Measurements from ENCODE around the gene TECR. TPM values are rescaled to one million over a fixed set of nuclear protein-coding genes. Genes with fewer than 3 reads are reported as not detected.
"Not testable (repeated sequence)": the region's sequence is repeated elsewhere in the genome, so short reads cannot be mapped to it uniquely, and the experiment has no call there.

Gene TECR
- total and polyA plus RNA-seq, 7 donors: 77.8 to 209 (median 136) TPM

- H3K27ac ChIP-seq: peak overlapping the region; percentile 37
- no peak for ATAC-seq
- H3K27me3 ChIP-seq (ENCODE audit: insufficient read depth in 3 of 3, low read length in 2 of 3): no peaks in the 10 kb centered on the region
- no peak overlapping the region for H3K4me3 ChIP-seq
- H3K9me3 ChIP-seq: no peaks in the 10 kb centered on the region
- TF ChIP-seq, protein P1, sequence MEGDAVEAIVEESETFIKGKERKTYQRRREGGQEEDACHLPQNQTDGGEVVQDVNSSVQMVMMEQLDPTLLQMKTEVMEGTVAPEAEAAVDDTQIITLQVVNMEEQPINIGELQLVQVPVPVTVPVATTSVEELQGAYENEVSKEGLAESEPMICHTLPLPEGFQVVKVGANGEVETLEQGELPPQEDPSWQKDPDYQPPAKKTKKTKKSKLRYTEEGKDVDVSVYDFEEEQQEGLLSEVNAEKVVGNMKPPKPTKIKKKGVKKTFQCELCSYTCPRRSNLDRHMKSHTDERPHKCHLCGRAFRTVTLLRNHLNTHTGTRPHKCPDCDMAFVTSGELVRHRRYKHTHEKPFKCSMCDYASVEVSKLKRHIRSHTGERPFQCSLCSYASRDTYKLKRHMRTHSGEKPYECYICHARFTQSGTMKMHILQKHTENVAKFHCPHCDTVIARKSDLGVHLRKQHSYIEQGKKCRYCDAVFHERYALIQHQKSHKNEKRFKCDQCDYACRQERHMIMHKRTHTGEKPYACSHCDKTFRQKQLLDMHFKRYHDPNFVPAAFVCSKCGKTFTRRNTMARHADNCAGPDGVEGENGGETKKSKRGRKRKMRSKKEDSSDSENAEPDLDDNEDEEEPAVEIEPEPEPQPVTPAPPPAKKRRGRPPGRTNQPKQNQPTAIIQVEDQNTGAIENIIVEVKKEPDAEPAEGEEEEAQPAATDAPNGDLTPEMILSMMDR (IDR thresholded peaks at IDR 0.05): no peak
- 29 to 43% (median 38%) methylated on average over 6 of the region's 6 CpGs for WGBS, 3 donors
- H3K36me3 ChIP-seq (ENCODE audit: insufficient read depth in 1 of 2, low read depth in 1 of 2): no peaks in the 10 kb centered on the region
- peak in 1 of 2 donors; percentile 36 for DNase-seq
- peaks cover 11% of the 10 kb centered on the region for H3K4me1 ChIP-seq
- intact Hi-C loops (cut with DNase I): no loop called here
Observed at GRCh38 chr19:14497228-14497921, 32.0 kb upstream of the TECR start.

GRCh38 chr19:14502334-14503092 lies 26.9 kb upstream of the TECR start:
- no peak overlapping the region for H3K27ac ChIP-seq
- TF ChIP-seq, protein P1 (IDR thresholded peaks at IDR 0.05): no peak
- H3K4me1 ChIP-seq: peaks cover under 1% of the 10 kb centered on the region
- DNase-seq: no peak
- H3K9me3 ChIP-seq: no peaks in the 10 kb centered on the region
- intact Hi-C loops (cut with DNase I): no loop called here
- no peaks in the 10 kb centered on the region for H3K36me3 ChIP-seq (ENCODE audit: insufficient read depth in 1 of 2, low read depth in 1 of 2)
- no peaks in the 10 kb centered on the region for H3K27me3 ChIP-seq (ENCODE audit: insufficient read depth in 3 of 3, low read length in 2 of 3)
- H3K4me3 ChIP-seq: no peak overlapping the region
- ATAC-seq: no peak
- WGBS, 3 donors: 74 to 84% (median 75%) methylated on average over 11 of the region's 11 CpGs

- Histone ChIP-seq H3K27me3 (ENCODE audit: insufficient read depth in 3 of 3, low read length in 2 of 3) (no peaks in the 10 kb centered on the region), H3K4me1 (no peaks in the 10 kb centered on the region), H3K27ac (no peak overlapping the region), H3K4me3 (no peak overlapping the region), H3K9me3 (no peaks in the 10 kb centered on the region), H3K36me3 (ENCODE audit: insufficient read depth in 1 of 2, low read depth in 1 of 2) (no peaks in the 10 kb centered on the region)
- no peak for DNase-seq
- TF ChIP-seq, protein P1 (IDR thresholded peaks at IDR 0.05): no peak
- intact Hi-C loops (cut with DNase I): no loop called here
- 43 to 63% (median 57%) methylated on average over 1 of the region's 1 CpG for WGBS, 3 donors
- no peak for ATAC-seq
Observed at GRCh38 chr19:14503285-14503684, 26.1 kb upstream of the TECR start.

- not testable (repeated sequence) for ATAC-seq
Observed at GRCh38 chr19:14504575-14504974, 24.8 kb upstream of the TECR start.

DNA sequence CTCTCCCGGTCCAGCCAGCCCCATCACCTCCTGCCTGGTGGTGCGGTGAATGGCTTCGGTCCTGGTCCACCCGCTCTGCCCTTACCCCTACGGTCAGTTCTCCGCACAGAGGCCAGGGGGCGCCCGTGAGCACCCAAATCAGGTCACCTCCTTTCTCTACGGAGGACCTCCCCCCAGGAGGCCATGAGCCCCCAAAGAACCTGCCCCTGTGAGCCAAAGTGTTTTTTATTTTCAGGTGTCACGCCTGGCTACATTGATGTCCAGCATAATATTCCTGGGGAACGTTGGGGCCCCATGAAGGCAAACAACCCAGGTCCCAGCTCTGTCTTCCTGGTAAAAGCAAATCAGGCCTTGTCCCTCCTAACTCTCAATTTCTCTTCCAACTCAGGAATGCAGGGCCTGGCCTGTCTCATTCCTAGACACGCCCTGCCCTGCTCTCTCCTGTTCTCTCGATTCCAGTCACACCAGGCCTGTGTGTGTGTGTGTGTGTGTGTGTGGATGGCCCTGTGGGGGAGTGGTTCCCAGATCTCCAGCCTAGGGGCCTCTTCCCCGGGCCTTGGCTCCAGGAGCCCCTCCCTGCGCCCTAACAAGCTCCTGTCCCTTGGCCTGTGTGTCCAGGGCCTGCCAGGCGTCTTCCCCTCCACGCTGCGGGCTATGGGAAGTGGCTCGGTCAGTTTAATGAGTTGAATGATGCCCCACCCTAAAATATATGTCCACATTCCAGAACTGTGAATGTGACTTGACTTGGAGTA lies 23.7 kb upstream of the TECR start:
- Histone ChIP-seq H3K27ac (no peak overlapping the region), H3K27me3 (ENCODE audit: insufficient read depth in 3 of 3, low read length in 2 of 3) (no peaks in the 10 kb centered on the region)
- peak; percentile 51 to 72 for DNase-seq

More at GRCh38 chr19:14504575-14504974, 24.8 kb upstream of the TECR start:
- H3K27ac ChIP-seq; H3K27me3 ChIP-seq (ENCODE audit: insufficient read depth in 3 of 3, low read length in 2 of 3); H3K4me3 ChIP-seq; H3K36me3 ChIP-seq (ENCODE audit: insufficient read depth in 1 of 2, low read depth in 1 of 2); H3K9me3 ChIP-seq; H3K4me1 ChIP-seq; DNase-seq; intact Hi-C loops (cut with DNase I): not testable (repeated sequence)
- 89 to 91% (median 89%) methylated on average over 8 of the region's 8 CpGs for WGBS, 3 donors

More for the DNA sequence above, 23.7 kb upstream of the TECR start:
- WGBS, 3 donors: 51 to 57% (median 53%) methylated on average over 18 to 19 of the region's 19 CpGs
- peak; percentile 45 to 64 (median 46) for ATAC-seq
- TF ChIP-seq, protein P1 (IDR thresholded peaks at IDR 0.05): peak; percentile 57
- no peaks in the 10 kb centered on the region for H3K36me3 ChIP-seq (ENCODE audit: insufficient read depth in 1 of 2, low read depth in 1 of 2)
- no peaks in the 10 kb centered on the region for H3K9me3 ChIP-seq
- intact Hi-C loops (cut with DNase I): no loop called here
- no peak overlapping the region for H3K4me3 ChIP-seq
- H3K4me1 ChIP-seq: peaks cover 10% of the 10 kb centered on the region
